ENCODE measurements around the gene RANGAP1.
A peak's percentile ranks its signal among the peaks of the same experiment; 100 is the strongest.

RANGAP1 gene

DNA sequence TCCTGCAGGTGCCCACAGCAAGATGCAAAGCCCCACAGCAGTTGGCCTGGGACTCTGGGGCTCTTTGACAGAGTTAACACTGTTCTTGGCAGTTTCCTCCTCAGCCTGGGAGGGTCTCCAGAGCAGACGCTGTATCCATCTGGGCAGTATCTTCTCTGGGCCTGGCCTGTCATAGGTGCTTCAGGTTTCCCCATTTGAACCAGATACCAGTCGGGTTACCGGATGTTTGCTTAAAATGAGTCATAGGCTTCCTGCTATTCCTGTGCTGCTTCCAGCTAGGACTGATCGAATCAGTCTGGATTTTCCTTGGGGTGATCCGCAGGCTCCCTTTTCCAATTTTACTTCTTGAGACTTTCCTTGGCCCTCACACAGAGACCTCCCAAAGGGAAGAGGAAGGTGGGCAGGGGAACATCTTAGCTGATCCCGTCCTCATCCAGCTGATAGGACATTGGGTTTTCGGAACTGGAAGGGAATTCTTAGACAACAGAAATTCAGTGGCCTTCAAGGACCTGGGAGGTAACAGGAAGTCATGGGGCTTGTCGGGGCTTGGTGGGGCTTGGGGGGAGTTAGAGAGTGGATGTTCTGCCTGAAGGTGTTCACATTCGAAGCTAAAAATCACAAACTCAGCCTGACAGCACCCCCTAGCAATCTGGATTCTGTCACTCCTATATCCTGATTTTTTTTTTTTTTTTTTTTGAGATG is 2.4 kb upstream of the RANGAP1 start:
- no peak overlapping the region for H3K4me3 ChIP-seq (ENCODE audit: control insufficient read depth, low read depth, low read length)
- no peak for TF ChIP-seq CTCF (conservative IDR thresholded peaks at IDR 0.05; ENCODE audit: control insufficient read depth, insufficient read depth, low read depth, low read length)
- DNase-seq (ENCODE audit: low read depth), result peak; percentile 67

- TF ChIP-seq CTCF (conservative IDR thresholded peaks at IDR 0.05; ENCODE audit: control insufficient read depth, insufficient read depth, low read depth, low read length), result no peak
- peak; percentile 25 for DNase-seq (ENCODE audit: low read depth)
- H3K4me3 ChIP-seq (ENCODE audit: control insufficient read depth, low read depth, low read length), result peak overlapping the region; percentile 88
Observed at GRCh38 chr22:41286639-41287091, 678 bp upstream of the RANGAP1 start.

DNA sequence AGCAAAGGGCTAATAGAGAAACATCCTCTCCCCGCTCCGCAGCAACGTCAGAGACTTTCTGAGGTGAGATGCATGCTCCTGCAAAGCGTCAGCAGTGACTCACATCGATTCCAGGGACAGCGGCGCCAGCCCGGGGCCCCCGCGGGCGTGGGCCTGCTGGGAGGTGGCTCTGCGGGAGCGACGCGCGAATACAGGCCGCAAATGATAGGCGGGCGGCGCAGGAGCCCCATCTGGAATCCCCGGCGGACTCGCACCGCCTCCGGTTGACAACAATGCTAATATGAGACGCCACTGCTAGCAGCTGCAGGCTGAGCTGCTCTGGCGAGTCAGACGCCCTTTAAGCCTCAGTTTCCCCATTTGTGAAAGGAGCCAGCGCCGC is 557 bp downstream of the RANGAP1 start:
- DNase-seq (ENCODE audit: low read depth), result peak; percentile 94
- peak overlapping the region; percentile 88 for H3K4me3 ChIP-seq (ENCODE audit: control insufficient read depth, low read depth, low read length)
- TF ChIP-seq CTCF (conservative IDR thresholded peaks at IDR 0.05; ENCODE audit: control insufficient read depth, insufficient read depth, low read depth, low read length), result no peak

GRCh38 chr22:41284465-41284864 is 1.5 kb downstream of the RANGAP1 start:
- TF ChIP-seq CTCF (conservative IDR thresholded peaks at IDR 0.05; ENCODE audit: control insufficient read depth, insufficient read depth, low read depth, low read length), result no peak
- no peak for DNase-seq (ENCODE audit: low read depth)
- H3K4me3 ChIP-seq (ENCODE audit: control insufficient read depth, low read depth, low read length), result peak overlapping the region; percentile 88

GRCh38 chr22:41280854-41281253 is 5.1 kb downstream of the RANGAP1 start:
- TF ChIP-seq CTCF (conservative IDR thresholded peaks at IDR 0.05; ENCODE audit: control insufficient read depth, insufficient read depth, low read depth, low read length), result no peak
- no peak for DNase-seq (ENCODE audit: low read depth)
- H3K4me3 ChIP-seq (ENCODE audit: control insufficient read depth, low read depth, low read length), result no peak overlapping the region

DNA sequence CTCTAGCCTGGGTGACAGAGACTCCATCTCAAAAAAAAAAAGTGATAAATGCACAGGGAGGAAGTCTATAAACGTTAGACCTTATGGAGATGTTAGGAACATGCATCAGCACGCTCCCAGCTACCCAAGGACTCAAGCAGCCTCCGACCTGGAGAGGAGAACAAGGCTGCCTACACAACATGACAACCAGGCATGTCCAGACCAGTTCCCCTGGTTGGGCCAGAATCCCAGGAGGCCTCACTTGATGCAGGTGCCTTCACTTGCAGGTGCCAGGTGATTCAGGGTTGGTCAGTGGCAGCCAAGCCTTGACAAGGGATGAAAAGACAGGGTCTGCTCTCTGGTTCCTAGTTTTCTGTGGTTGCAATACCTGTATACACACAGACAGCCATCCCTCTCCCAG is 5.9 kb downstream of the RANGAP1 start:
- no peak overlapping the region for H3K4me3 ChIP-seq (ENCODE audit: control insufficient read depth, low read depth, low read length)
- TF ChIP-seq CTCF (conservative IDR thresholded peaks at IDR 0.05; ENCODE audit: control insufficient read depth, insufficient read depth, low read depth, low read length), result no peak
- DNase-seq (ENCODE audit: low read depth), result no peak

Data from fibroblast of mammary gland (primary cell).